Measurements from ENCODE around the gene TMEM201.

TMEM201 gene

DNA sequence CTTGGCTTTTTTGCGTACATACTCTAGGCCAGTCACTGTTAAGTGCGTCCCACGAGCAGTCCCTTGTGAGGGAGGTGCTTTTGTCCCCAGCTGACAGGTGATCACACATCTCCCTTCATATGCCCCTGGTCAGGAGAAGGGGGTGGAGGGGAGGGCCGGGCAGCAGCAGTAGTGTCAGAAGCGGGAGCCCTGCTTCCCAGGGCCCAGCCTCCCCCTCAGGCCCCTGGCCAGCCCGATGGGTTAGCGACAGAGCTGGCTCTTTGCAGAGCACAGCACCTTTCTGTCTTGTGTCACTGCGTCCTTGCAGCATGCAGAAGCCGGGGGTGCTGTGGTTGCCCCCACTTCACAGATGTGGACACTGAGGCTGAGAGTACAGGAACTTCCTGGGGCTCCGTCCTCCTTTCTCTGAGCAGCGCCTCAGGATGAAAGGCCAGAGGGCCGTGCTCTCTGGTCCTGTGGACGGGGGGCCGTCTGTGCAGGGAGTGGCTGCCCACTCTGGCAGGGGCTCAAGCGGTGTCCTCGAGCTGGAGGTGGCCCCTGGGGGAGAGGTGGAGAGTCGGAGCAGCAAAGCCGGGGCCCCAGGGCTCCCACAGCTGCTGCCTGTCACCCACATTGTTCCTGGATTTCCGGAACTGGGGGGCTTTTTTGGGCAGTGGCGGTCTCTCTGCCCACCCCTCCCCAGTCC, 5.9 kb downstream of the TMEM201 start:
- TF ChIP-seq, protein P1, sequence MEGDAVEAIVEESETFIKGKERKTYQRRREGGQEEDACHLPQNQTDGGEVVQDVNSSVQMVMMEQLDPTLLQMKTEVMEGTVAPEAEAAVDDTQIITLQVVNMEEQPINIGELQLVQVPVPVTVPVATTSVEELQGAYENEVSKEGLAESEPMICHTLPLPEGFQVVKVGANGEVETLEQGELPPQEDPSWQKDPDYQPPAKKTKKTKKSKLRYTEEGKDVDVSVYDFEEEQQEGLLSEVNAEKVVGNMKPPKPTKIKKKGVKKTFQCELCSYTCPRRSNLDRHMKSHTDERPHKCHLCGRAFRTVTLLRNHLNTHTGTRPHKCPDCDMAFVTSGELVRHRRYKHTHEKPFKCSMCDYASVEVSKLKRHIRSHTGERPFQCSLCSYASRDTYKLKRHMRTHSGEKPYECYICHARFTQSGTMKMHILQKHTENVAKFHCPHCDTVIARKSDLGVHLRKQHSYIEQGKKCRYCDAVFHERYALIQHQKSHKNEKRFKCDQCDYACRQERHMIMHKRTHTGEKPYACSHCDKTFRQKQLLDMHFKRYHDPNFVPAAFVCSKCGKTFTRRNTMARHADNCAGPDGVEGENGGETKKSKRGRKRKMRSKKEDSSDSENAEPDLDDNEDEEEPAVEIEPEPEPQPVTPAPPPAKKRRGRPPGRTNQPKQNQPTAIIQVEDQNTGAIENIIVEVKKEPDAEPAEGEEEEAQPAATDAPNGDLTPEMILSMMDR (IDR thresholded peaks at IDR 0.05; ENCODE audit: low read depth, low read length, missing control alignments): no peak
- no peak overlapping the region for H3K4me3 ChIP-seq (replicated peaks; ENCODE audit: low read depth, low read length)
- DNase-seq (ENCODE audit: extremely low read depth, low read depth): no peak

DNA sequence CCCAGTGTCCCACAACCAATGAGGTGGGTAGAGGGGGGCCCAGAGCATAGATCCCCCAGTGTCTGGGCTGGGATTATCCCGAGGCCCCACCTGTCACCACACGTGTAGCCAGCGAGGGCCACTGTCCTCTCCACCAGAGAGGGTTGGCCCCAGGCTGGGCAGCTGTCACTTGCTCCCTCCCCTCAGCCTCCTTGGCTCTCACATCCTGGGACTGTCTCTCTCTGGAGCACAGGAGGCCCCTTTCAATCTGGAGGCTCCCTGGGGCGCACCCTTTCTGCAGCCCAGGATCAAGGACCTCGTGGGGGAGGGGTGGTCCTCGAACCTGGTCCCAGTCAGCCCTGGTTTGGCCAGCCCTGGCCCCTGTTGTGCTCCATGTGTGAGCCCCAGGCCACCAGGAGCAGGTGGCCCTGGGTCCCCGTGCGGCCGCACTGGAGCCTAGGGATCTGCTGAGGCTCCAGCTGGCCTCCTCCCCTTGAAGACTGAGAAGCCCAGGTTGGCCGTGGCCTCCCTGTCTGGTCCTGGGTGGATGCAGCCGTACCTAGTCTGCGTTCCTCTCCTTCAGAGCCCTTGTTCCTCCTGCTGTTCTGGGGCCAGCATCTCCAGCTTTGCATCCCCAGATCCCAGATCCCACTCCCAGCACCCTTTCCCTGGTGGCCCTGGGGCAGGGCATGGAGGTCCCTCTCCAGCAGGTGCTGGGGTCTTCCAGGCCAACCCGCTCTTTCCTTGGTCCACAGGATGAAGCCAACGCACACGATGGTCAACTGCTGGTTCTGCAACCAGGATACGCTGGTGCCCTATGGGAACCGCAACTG, 6.7 kb downstream of the TMEM201 start:
- DNase-seq (ENCODE audit: extremely low read depth, low read depth): no peak
- no peak overlapping the region for H3K4me3 ChIP-seq (replicated peaks; ENCODE audit: low read depth, low read length)
- TF ChIP-seq, protein P1 (IDR thresholded peaks at IDR 0.05; ENCODE audit: low read depth, low read length, missing control alignments): no peak

DNA sequence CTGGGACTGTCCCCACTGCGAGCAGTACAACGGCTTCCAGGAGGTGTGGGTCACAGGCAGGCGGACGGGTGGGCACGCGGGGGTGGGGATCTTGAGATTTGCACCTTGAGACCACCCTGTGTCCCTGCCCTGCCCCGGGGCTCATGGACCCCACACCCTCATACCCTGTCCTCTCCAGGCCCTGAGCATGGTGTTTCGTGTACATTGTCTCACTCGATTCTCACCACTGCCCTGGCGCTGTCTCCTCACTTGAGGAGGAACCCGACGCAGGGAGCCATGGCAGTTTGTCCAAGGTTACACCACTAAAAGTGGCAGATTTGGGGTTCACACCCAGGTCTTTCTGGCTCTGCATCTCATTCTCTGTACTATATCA, 7.2 kb downstream of the TMEM201 start:
- H3K4me3 ChIP-seq (replicated peaks; ENCODE audit: low read depth, low read length): no peak overlapping the region
- TF ChIP-seq, protein P1 (IDR thresholded peaks at IDR 0.05; ENCODE audit: low read depth, low read length, missing control alignments): no peak
- DNase-seq (ENCODE audit: extremely low read depth, low read depth): no peak

DNA sequence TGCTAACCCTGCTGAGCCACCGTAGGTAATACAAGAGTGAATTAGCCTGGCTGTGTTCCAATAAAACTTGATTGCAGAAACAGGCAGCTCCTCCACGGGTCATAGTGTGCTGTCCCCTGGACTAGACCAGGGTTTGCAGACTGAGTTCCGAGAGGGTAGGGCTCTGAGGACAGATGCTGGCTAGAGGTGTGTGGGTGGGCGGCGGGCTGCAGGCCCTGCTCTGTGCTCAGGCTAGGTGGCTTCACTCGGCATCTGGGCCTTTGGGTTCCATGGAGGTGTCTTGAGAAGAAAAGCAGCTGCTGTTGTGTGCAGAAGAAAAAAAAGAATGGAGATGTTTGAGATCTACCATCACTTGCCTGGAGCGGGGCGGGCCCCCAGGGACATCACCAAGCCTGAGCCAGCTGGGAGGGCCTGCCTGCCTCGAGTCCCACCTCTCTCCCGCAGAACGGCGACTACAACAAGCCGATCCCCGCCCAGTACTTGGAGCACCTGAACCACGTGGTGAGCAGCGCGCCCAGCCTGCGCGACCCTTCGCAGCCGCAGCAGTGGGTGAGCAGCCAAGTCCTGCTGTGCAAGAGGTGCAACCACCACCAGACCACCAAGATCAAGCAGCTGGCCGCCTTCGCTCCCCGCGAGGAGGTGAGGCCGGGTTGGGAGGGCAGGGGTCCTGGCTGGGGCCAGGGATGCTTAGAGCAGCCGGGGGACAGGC, 7.9 kb downstream of the TMEM201 start:
- H3K4me3 ChIP-seq (replicated peaks; ENCODE audit: low read depth, low read length): no peak overlapping the region
- DNase-seq (ENCODE audit: extremely low read depth, low read depth): no peak
- TF ChIP-seq, protein P1 (IDR thresholded peaks at IDR 0.05; ENCODE audit: low read depth, low read length, missing control alignments): no peak

DNA sequence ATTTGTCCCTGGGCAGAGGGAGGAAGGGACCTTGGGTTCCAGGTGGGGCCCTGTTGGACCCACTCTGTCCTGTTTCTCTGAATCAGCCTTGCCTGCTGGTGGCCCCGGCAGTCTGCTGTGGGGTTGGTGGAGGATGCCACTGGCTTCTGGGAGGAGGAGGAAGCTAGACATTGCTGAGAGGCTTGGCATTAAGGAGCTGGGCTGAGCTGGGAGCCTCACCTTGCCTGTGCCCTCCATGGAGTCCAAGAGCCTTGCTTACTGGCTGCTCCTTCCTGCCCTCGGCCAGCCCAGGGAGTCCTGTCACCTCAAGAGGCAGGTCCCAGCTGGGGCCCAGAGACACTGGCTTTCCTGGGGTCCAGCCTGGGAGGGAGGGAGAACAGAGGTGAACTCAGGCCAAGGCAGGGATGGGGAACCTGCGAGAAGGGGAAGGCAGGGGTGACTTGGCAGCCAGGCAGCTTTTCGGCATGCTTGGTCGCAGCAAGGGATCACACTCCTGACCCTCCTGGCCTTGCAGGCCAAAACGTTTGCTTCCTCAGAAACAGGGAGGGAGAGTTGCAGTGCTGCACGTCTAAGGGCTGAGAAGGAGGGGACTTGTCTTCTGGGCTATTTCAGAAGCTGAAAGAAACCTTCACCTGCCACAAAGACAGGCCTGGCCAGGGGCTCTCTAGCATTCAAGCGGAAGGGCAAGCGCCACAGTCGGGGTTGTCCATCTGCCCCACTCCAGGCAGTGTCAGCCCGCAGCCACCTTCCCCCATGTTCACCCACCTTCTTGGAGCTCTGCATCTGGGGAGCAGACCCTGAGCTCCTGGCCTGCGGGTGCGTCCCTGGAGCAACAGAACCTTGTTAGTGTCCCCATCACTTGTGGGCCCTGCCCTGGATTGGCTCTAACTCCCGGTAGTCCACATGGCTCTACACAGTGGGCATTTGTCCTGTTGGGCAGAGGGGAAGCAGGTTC, 8.9 kb downstream of the TMEM201 start:
- no peak for DNase-seq (ENCODE audit: extremely low read depth, low read depth)
- TF ChIP-seq, protein P1 (IDR thresholded peaks at IDR 0.05; ENCODE audit: low read depth, low read length, missing control alignments): no peak
- H3K4me3 ChIP-seq (replicated peaks; ENCODE audit: low read depth, low read length): no peak overlapping the region

DNA sequence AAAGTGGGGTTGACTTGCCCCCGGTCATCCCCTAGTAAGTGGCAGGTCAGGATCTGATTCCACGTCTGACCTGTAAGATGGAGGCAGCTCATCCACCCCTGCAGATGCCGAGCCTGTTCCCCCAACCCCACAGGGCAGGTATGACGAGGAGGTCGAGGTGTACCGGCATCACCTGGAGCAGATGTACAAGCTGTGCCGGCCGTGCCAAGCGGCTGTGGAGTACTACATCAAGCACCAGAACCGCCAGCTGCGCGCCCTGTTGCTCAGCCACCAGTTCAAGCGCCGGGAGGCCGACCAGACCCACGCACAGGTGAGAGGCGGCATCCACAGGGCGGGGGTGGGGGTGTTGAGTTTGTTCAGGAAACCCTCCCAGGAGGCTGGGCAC, 9.6 kb downstream of the TMEM201 start:
- DNase-seq (ENCODE audit: extremely low read depth, low read depth): no peak
- TF ChIP-seq, protein P1 (IDR thresholded peaks at IDR 0.05; ENCODE audit: low read depth, low read length, missing control alignments): no peak
- no peak overlapping the region for H3K4me3 ChIP-seq (replicated peaks; ENCODE audit: low read depth, low read length)

Data from HFF-Myc (cell line).